BE2C (cell line): Measurements from ENCODE around the gene NTRK2.
A peak's percentile ranks its signal among the peaks of the same experiment; 100 is the strongest.

ENCODE experiments used
- DNase-seq: peaks from one replicate; pipeline ENCODE4 v3.0.0-alpha.2; 2020
- H3K27me3 ChIP-seq: fragments of 250-450 bp; sonication (Bioruptor Pico); 2 replicates; pipeline ENCODE4 v1.5.1; 2020; ENCODE audit warnings: mild to moderate bottlenecking
- H3K36me3 ChIP-seq: fragments of 250-450 bp; sonication (Bioruptor Pico); 2 replicates; pipeline ENCODE4 v1.5.1; 2020; ENCODE audit warnings: mild to moderate bottlenecking
- H3K4me1 ChIP-seq: fragments of 250-450 bp; sonication (Bioruptor Pico); 2 replicates; pipeline ENCODE4 v1.5.1; 2020
- H3K4me3 ChIP-seq: 2 replicates; pipeline ENCODE4 v1.5.1; 2011; ENCODE audit warnings: low read depth, low read length
- H3K9me3 ChIP-seq: fragments of 250-450 bp; sonication (Bioruptor Pico); 2 replicates; pipeline ENCODE4 v1.5.1; 2020
- CTCF ChIP-seq: IDR thresholded peaks from 2 replicates; pipeline ENCODE4 v1.5.1; 2012; ENCODE audit warnings: mild to moderate bottlenecking, low read depth, low read length

NTRK2 gene

GRCh38 chr9:84694248-84694647 lies 24.7 kb downstream of the NTRK2 start:
- H3K9me3 ChIP-seq, result no peaks in the 10 kb centered on the region
- no peaks in the 10 kb centered on the region for H3K36me3 ChIP-seq
- H3K4me1 ChIP-seq, result no peaks in the 10 kb centered on the region
- H3K4me3 ChIP-seq, result no peak overlapping the region
- TF ChIP-seq CTCF, result no peak
- no peak for DNase-seq
- H3K27me3 ChIP-seq, result no peaks in the 10 kb centered on the region

- H3K36me3 ChIP-seq, result no peaks in the 10 kb centered on the region
- no peak for DNase-seq
- H3K4me3 ChIP-seq, result no peak overlapping the region
- H3K9me3 ChIP-seq, result no peaks in the 10 kb centered on the region
- TF ChIP-seq CTCF, result no peak
- H3K4me1 ChIP-seq, result no peaks in the 10 kb centered on the region
- no peaks in the 10 kb centered on the region for H3K27me3 ChIP-seq
Observed at GRCh38 chr9:84697042-84697441, 27.5 kb downstream of the NTRK2 start.

GRCh38 chr9:84697509-84698114 lies 28.1 kb downstream of the NTRK2 start:
- no peak overlapping the region for H3K4me3 ChIP-seq
- DNase-seq, result peak; percentile 65
- TF ChIP-seq CTCF, result peak; percentile 57

GRCh38 chr9:84698323-84698722 lies 28.8 kb downstream of the NTRK2 start:
- no peak overlapping the region for H3K4me3 ChIP-seq
- H3K27me3 ChIP-seq, result no peaks in the 10 kb centered on the region
- DNase-seq, result no peak
- H3K36me3 ChIP-seq, result no peaks in the 10 kb centered on the region
- TF ChIP-seq CTCF, result no peak
- no peaks in the 10 kb centered on the region for H3K4me1 ChIP-seq
- H3K9me3 ChIP-seq, result no peaks in the 10 kb centered on the region

More at GRCh38 chr9:84697509-84698114, 28.1 kb downstream of the NTRK2 start:
- H3K9me3 ChIP-seq, result no peaks in the 10 kb centered on the region
- H3K36me3 ChIP-seq, result no peaks in the 10 kb centered on the region
- no peaks in the 10 kb centered on the region for H3K27me3 ChIP-seq
- no peaks in the 10 kb centered on the region for H3K4me1 ChIP-seq

GRCh38 chr9:84699984-84700383 lies 30.5 kb downstream of the NTRK2 start:
- H3K4me3 ChIP-seq, result no peak overlapping the region
- H3K27me3 ChIP-seq, result no peaks in the 10 kb centered on the region
- no peaks in the 10 kb centered on the region for H3K9me3 ChIP-seq
- no peaks in the 10 kb centered on the region for H3K4me1 ChIP-seq
- no peak for DNase-seq
- TF ChIP-seq CTCF, result no peak
- H3K36me3 ChIP-seq, result no peaks in the 10 kb centered on the region

DNA sequence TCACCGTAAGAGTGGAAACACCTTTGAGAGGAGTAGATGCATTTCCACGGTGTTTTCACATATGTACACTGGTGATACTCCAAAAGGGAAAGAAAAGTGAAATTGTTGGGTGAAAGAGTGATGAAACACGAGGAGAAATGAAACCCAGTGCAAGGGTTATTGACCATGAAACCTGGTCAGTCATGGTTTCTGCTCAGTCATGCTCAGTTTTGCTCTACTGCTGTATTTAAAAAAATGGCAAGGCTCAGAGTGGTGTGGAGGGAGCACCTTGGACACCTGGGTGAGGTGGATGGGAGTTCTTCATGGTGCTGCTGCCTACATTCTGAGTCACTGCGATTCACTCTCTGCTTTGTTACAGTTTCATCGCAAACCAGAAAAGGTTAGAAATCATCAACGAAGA lies 32.3 kb downstream of the NTRK2 start:
- TF ChIP-seq CTCF, result no peak
- no peak for DNase-seq
- H3K9me3 ChIP-seq, result no peaks in the 10 kb centered on the region
- H3K4me3 ChIP-seq, result no peak overlapping the region
- no peaks in the 10 kb centered on the region for H3K4me1 ChIP-seq
- H3K36me3 ChIP-seq, result no peaks in the 10 kb centered on the region
- no peaks in the 10 kb centered on the region for H3K27me3 ChIP-seq
